HEK293 (cell line): ENCODE data around the gene LECT2.

Experiments
- CTCF ChIP-seq: fragments of 450-650 bp; formaldehyde crosslinking; IDR thresholded peaks from 2 replicates; pipeline ENCODE4 v1.5.1; 2016; ENCODE audit warnings: missing biosample characterization, missing genetic modification characterization
- EGR2 ChIP-seq: fragments of 450-650 bp; formaldehyde crosslinking; IDR thresholded peaks from 2 replicates; pipeline ENCODE4 v1.5.1; 2016; ENCODE audit warnings: low read depth, missing biosample characterization, missing genetic modification characterization
- KLF1 ChIP-seq: fragments of 450-650 bp; formaldehyde crosslinking; IDR thresholded peaks from 2 replicates; pipeline ENCODE4 v1.5.1; 2016; ENCODE audit warnings: missing biosample characterization, missing genetic modification characterization
- TCF7L2 ChIP-seq: IDR thresholded peaks from 2 replicates; pipeline ENCODE4 v1.6.1; 2011; ENCODE audit warnings: low read depth, mild to moderate bottlenecking, inconsistent platforms, low read length, moderate library complexity, borderline replicate concordance
- ZNF175 ChIP-seq: fragments of 450-650 bp; formaldehyde crosslinking; IDR thresholded peaks from 2 replicates; pipeline ENCODE4 v1.5.1; 2016; ENCODE audit warnings: missing biosample characterization, missing genetic modification characterization
- ZNF274 ChIP-seq, 2 experiments: fragments of 200-500 bp in 1 of 2; fragments of 450-650 bp in 1 of 2; sonication (Bioruptor generic) in 1 of 2; formaldehyde crosslinking in 1 of 2; IDR thresholded peaks; 2 replicates each; pipeline versions ENCODE4 v1.5.1 to v1.6.1; 2014 to 2016; ENCODE audit warnings: borderline replicate concordance in 1 of 2, inconsistent platforms in 1 of 2, low read length in 1 of 2, missing biosample characterization in 1 of 2, missing genetic modification characterization in 1 of 2
- ZNF624 ChIP-seq: fragments of 450-650 bp; formaldehyde crosslinking; IDR thresholded peaks from 2 replicates; pipeline ENCODE4 v1.5.1; 2017; ENCODE audit warnings: missing biosample characterization, missing genetic modification characterization
- ZSCAN5A ChIP-seq: fragments of 450-650 bp; formaldehyde crosslinking; IDR thresholded peaks from 2 replicates; pipeline ENCODE4 v1.5.1; 2016; ENCODE audit warnings: missing biosample characterization, missing genetic modification characterization

- TF ChIP-seq CTCF (tag by site-specific recombination) (no peak), ZSCAN5A (no peak), KLF1 (tag by site-specific recombination) (no peak), TCF7L2 (no peak), ZNF175 (tag by site-specific recombination) (no peak), ZNF624 (tag by site-specific recombination) (no peak), EGR2 (tag by site-specific recombination) (no peak), ZNF274 (IDR thresholded peaks at IDR 0.05; ENCODE audit: low read length) (no peak), ZNF274 (tag by site-specific recombination; IDR thresholded peaks at IDR 0.05; ENCODE audit: borderline replicate concordance) (no peak)
Observed at GRCh38 chr5:136001466-136001981, 46.7 kb upstream of the LECT2 start.
